Right lobe of liver (tissue), 4 donors: ENCODE results near the gene ALDH3A2.

Experiments used
- CTCF ChIP-seq, 4 donors: fragments of 200-600 bp in 3 of 4; fragments of 450-650 bp in 1 of 4; IDR thresholded peaks; one replicate each; pipeline versions ENCODE4 v1.5.1 to v1.8.0; 2016 to 2022; ENCODE audit warnings: antibody characterized with exemption in 4 of 4, mild to moderate bottlenecking in 2 of 4
- POLR2A ChIP-seq: fragments of 450-650 bp; IDR thresholded peaks from one replicate; pipeline ENCODE4 v1.6.1; 2017; ENCODE audit warnings: antibody characterized with exemption, mild to moderate bottlenecking
- donor health status: DM: no; HTN: no; CAD: no.
- donor health status: DM: no; HTN: no; CAD: no.
- donor health status: DM: no; HTN: yes; CAD: no.

DNA sequence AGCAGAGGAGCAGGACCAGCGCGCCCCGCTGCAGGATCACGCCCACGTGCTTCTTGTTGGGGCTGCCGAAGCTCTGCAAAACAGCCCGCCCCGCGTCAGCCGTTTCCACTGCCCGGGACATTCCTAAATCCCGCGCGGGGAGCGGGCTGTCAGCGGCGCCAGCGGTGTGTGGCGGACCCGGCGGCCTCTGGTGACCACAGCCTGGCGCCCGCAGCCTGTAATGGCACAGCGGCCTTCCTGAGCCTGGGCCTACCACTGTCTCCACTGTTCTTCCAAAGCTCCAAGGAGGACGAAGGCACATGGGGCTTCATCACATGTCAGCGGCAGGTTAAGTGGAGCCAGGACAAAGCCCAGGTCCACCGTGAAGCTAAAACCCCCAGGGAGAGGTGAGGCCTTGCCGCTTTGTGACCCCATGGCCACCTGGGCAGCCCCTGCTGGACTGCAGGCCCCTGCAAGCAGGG, 65.4 kb downstream of the ALDH3A2 start:
- no peak for TF ChIP-seq CTCF (IDR thresholded peaks at IDR 0.05)
- no peak for TF ChIP-seq POLR2A
